Activated CD4-positive, alpha-beta T cell treated with anti-CD3 and anti-CD28 coated beads, Interleukin-2, amount 50 U/mL, for 4 hours (primary cell): ENCODE measurements around the gene SPOCD1.

Experiments
- DNase-seq, 2 experiments: peaks; one replicate each; pipeline ENCODE4 v3.0.0-alpha.2; 2020

The SPOCD1 gene

DNA sequence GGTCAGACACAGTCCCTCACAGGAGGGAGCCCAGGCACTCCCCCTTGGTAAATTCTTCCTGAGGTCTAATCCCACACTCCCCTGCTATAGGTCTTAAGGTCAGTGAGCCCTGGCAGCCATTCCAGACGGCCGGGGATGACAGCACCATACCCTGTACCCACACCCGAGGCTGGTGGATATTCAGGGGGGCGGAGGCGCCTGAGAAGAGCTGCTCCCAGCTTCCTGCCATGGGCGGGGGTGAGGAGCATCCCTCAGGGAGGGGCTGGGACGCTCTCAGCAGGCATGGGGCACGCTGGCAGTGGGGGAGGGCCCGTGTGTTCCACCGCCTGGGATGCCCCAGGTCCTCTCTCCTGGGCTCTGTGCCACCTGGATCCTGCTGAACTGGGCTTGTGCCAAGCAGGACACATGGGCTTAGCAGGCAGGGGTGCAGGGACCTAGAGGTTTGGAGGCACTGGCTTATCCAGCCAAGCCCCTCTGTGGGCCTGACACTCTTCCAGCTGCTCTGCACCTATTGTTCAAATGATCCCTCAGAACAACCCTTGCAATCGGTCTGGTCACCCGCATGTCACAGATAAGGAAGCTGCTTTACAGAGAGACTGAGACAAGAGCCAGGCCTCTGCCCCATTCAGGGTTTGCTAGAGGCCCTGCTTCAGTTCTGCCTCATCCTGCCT lies 46.0 kb downstream of the SPOCD1 start:
- DNase-seq, result no peak

DNA sequence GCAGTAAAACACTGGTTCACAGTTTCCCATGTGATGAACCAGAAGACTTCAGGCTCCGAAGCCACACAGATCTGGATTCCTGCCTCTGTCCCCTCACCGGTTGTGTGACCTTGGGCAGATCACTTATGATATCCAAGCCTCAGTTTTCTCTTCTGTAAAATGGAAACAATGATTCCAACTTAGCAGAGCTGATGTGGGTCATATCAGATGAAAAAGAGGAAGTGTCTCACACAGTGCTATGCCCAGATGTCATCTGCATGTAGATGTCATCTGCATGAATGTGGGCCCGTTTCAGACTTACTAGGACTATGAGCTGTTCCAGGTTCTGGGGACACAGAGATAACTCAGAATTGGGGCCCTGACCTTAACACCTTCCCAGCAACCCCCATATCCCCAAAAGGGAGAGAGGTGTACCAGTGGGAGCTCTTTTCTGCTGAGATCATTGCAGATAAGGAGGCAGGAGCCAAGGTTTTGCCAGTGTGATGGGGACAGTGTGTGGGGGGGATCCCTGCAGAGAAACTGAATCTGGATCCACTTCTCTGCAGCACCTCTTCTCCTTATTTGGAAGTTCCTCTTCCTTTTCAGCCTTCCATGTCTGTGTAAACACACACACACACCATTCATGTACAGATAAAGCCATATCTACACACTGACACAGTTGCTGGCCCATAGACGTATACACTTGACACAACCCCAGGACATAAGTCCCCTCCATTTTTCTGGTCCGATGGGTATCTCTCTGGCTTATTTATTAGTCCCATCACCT lies 46.7 kb downstream of the SPOCD1 start:
- DNase-seq, result no peak

GRCh38 chr1:31768407-31768907 lies 47.4 kb downstream of the SPOCD1 start:
- no peak for DNase-seq

- DNase-seq, result no peak
Measured at GRCh38 chr1:31767225-31767624, 48.6 kb downstream of the SPOCD1 start.

DNA sequence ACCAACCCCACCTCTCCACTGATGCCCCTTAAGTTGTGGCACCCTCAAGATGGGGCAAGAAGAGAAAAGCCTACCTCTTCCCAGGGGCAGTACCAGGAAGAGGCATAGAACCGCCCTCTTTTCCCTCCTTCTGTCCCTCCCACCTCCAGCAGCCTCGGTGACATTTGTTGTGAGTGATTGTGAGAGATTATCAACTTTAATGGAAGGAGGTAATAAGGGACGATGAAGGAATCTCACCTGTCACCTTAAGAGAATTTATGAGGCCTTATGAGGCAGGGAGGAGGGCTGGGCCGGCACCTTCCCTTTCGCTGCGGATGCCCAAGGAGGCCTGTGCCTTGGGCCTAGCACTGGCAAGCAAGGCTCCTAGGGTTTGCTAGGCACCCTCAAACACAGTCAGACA lies 50.3 kb downstream of the SPOCD1 start:
- DNase-seq, result no peak

- DNase-seq, result no peak
Measured at GRCh38 chr1:31765041-31765467, 50.8 kb downstream of the SPOCD1 start.

- DNase-seq, result no peak
Measured at GRCh38 chr1:31764312-31765040, 51.3 kb downstream of the SPOCD1 start, which contains the start of gene ADGRB2. ADGRB2 (minus strand) TSS chr1:31764340; CDS start chr1:31757221, 7,119 bp downstream.

DNA sequence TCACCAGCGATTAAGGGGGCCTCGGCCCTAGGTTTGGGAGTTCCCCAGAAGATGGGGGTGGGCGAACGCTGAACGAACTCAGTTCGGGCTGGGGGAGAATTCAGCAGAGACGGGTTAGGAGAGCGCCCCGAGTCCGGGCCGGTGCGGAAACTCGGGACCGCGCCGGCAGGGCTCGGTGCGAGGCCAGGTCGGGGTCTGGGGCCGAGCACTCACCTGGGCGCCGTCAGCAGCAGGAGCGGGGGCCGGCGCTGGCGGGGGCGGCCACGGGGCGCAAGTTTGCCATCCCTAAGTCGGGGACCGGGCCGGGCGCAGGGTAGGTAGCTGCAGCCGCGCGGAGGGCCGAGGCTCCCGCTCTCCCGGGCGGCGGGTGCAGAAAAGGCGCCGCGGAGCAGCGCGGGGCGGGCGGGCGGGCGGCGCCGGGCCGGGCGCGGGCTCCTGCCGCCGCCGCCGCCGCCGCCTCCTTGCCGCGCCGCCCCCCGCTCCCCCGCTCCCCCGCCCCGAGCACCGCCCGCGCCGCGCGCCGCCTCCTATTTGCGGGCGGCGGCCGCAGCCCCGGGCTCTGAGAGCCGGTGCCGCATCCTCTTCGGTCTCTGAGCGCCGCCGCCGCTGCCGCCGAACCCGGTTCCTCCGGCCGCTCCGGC lies 52.0 kb downstream of the SPOCD1 start:
- no peak for DNase-seq

GRCh38 chr1:31762726-31763670 lies 52.8 kb downstream of the SPOCD1 start:
- peak; percentile 52 to 55 for DNase-seq

DNA sequence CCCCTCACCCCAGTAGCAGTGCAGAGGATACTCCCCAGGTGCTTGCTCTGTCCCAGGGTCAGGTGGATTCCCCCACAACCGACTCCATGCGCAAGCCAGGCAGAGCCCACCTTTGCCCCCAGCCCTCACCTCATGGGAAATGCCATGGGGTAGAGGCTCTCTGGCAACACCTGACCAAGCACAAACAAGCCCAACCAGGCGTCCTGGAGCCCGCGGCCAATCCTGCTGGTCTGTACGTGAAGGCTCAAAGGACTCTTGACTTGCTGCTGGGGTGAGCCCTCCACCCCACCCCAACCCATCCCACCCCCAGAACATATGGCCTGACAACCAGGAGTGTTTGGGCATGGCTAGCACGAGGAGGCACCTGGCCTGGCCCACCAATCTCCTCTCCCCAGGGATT lies 53.5 kb downstream of the SPOCD1 start:
- DNase-seq, result no peak

DNA sequence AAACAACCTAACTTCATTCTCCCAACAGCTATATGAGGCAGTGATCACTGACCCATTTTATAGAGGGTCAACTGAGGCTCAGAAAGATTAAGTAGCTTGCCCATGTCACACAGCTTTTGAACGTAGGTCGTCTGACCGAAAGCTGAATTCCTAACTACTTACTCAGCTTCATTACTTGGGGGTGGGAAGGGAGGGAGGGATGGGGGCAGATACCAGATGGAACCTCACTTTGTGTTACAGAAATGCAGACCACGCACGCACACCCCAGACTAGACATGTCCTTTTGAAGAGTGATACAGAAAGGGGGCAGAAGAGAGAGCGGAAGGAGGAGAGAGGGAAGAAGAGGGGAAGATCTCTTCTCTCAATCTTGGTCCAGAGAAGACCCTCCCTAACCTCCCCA lies 53.9 kb downstream of the SPOCD1 start:
- DNase-seq, result no peak

- DNase-seq, result peak; percentile 59 to 66
Measured at GRCh38 chr1:31760471-31761470, 55.1 kb downstream of the SPOCD1 start.

- DNase-seq, result no peak
Measured at GRCh38 chr1:31759298-31760023, 56.4 kb downstream of the SPOCD1 start.

DNA sequence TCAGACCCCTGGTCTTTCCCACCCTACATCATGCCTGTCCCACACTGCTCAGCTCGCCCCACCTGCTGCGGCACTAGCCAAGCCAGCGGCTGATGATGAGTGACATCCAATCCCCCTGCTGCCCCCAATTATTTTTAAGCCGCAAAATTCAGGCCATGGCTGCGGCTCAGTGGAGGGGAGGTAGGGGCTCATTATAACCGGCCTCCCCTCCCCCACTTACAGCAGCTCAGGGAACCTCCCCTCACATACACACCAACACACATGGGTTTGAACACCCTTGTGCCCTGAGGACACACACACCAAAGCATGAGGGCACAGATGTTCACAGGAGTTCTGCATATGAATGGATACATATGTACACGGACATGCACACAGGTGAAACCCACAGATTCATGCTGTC lies 57.0 kb downstream of the SPOCD1 start:
- no peak for DNase-seq

- no peak for DNase-seq
Measured at GRCh38 chr1:31757989-31758388, 57.8 kb downstream of the SPOCD1 start.

GRCh38 chr1:31757204-31757679 lies 58.6 kb downstream of the SPOCD1 start:
- no peak for DNase-seq

DNA sequence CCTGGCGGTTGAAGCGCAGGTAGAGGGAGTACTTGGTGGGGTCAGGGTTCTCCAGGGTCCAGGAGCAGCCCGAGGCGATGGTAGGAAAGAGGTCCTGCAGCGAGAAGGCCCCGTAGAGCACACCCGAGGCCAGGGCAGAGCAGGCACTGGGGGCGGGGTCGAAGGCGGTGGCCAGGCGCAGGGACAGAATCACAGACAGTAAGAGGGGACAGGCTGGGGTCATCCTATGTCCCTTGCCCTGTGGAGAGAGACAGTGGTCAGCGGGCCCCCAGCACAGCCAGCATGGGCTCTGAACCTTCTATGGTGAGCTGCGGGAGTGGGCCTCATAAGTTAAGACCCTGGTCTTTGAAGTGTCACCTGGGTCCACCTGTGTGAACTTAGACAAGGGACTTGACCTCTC lies 59.2 kb downstream of the SPOCD1 start:
- no peak for DNase-seq

GRCh38 chr1:31755850-31756492 lies 59.9 kb downstream of the SPOCD1 start:
- no peak for DNase-seq

DNA sequence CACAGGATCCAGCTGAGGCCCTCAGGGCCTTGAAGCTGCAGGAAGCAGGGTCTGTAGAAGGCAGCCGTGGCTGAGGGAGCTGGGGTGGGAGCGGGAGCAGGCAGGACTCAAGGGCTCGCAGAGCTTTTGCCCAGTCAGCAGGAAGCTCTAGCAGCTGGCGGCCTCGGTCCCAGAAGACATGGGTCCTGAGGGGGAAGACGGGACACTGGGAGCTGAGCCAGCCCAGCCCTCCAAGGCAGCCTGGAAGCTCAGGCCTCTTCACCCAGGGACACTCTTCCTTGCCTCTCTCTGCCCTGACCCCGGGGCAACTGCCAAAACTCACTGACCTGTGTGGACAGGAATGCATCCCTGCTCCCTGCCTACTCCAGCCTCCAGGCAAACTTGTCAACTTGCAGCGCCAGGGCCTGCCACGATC lies 60.6 kb downstream of the SPOCD1 start:
- no peak for DNase-seq
